Esophagus (tissue), 2 donors: ENCODE measurements around the gene CAPG. TPM values are rescaled to one million over a fixed set of nuclear protein-coding genes. Genes with fewer than 3 reads are reported as not detected.
"Not testable (repeated sequence)": the region's sequence is repeated elsewhere in the genome, so short reads cannot be mapped to it uniquely, and the experiment has no call there.

Source experiments
- H3K27ac ChIP-seq, 2 donors: one replicate each; pipeline ENCODE4 v1.5.1; 2013; ENCODE audit warnings: low read depth in 2 of 2, mild to moderate bottlenecking in 2 of 2, inconsistent platforms in 1 of 2, low read length in 1 of 2, moderate library complexity in 1 of 2
- H3K27me3 ChIP-seq, 2 donors: one replicate each; pipeline ENCODE4 v1.6.1; 2013; ENCODE audit warnings: low read length in 2 of 2, control low read depth in 1 of 2, mild to moderate bottlenecking in 1 of 2; ENCODE audit not compliant: insufficient read depth in 2 of 2, control insufficient read depth in 1 of 2
- H3K36me3 ChIP-seq, 2 donors: one replicate each; pipeline ENCODE4 v1.6.1; 2013; ENCODE audit warnings: low read length in 1 of 2; ENCODE audit not compliant: control insufficient read depth in 2 of 2, insufficient read depth in 2 of 2
- H3K4me1 ChIP-seq, 2 donors: one replicate each; pipeline ENCODE4 v1.6.1; 2013; ENCODE audit warnings: low read length in 1 of 2; ENCODE audit not compliant: control insufficient read depth in 2 of 2, insufficient read depth in 2 of 2
- H3K4me3 ChIP-seq, 2 donors: one replicate each; pipeline ENCODE4 v1.5.1; 2013; ENCODE audit warnings: low read length in 2 of 2, mild to moderate bottlenecking in 2 of 2, low read depth in 1 of 2, moderate library complexity in 1 of 2
- H3K9me3 ChIP-seq, 2 donors: one replicate each; pipeline ENCODE4 v1.6.1; 2013; ENCODE audit warnings: mild to moderate bottlenecking in 2 of 2, low read depth in 1 of 2, low read length in 1 of 2, moderate library complexity in 1 of 2; ENCODE audit not compliant: control insufficient read depth in 2 of 2, insufficient read depth in 1 of 2
- WGBS, 2 donors: extraction: QIAGEN DNeasy Blood & Tissue Kit; methylation state at CpG; one replicate each; pipeline ENCODE4 v1.1.7; 2013; 5-methylcytosine and 5-hydroxymethylcytosine counted together
- polyA plus RNA-seq, 2 donors: library from polyadenylated mRNA; stranded (reverse); fragments of 200-250 nt; gene quantifications; one replicate each; pipeline ENCODE4 v1.2.3, GENCODE V29; 2013
- donor health status: healthy with polysubstance abuse.
- donor health status: Bipolar disorder and iron deficiency.

Gene CAPG
- polyA plus RNA-seq, 2 donors = 273 to 297 TPM

DNA sequence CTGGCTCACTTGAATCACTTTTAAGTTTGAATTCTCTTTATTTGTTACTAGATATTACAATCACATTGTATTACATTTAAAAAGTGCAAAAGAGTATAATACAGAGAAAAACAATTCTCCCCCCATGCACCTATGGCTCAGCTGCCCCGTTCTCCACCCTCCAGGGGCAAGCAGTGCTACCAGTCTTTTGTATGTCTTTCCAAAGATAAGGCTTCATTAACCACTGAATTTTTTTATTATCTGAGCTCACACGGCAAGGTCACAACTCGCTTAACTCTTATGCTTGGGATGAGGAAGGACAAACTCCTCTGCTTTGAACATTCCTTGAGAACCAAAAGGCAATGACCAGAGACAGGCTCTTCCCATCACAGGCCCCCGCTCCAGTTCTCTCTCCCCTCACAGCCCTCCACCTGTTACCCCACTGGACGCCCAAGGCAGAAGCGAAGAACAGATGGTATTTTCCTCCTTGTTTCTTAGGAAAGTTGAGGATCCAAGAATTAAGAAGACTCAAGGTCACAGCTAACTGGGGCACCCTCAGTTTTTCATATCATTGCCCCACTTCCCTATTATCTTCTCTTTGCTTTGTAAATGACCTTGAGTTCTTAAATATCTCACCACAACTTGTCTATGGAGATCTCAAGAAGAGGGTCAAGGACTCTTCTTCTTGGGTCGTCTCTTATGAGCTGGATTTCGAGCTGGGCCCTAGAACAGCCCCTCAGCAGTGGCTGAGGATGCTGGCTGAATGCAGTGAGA is 38.5 kb upstream of the CAPG start:
- Histone ChIP-seq H3K4me3 (no peak overlapping the region), H3K27ac (no peak overlapping the region), H3K9me3 (no peaks in the 10 kb centered on the region), H3K36me3 (no peaks in the 10 kb centered on the region), H3K4me1 (peaks cover 8 to 9% of the 10 kb centered on the region in 2 donors), H3K27me3 (no peaks in the 10 kb centered on the region)
- WGBS, 2 donors = 84 to 92% methylated on average over 8 of the region's 8 CpGs

DNA sequence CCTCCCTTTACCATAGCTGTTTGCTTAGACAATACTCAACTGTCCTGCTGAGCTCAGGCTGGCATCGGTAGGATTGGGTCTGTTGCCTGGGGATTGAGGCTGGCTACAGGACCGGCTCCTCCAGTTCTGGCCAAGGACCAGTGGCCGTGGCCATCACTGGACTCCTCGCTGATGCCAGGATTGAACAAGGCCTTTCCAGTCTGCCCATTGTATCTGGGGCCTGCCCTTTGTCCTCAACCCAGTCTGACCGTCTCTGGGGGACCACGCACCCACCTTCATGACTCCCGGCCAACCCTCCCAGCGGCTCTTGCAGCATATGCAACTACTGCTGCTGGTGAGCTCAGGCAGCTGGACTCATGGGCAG is 37.0 kb upstream of the CAPG start:
- Histone ChIP-seq H3K9me3 (no peaks in the 10 kb centered on the region), H3K27ac (no peak overlapping the region), H3K4me1 (peaks cover 8 to 9% of the 10 kb centered on the region in 2 donors), H3K4me3 (no peak overlapping the region), H3K27me3 (no peaks in the 10 kb centered on the region), H3K36me3 (no peaks in the 10 kb centered on the region)
- WGBS, 2 donors = 80 to 93% methylated on average over 8 of the region's 8 CpGs

DNA sequence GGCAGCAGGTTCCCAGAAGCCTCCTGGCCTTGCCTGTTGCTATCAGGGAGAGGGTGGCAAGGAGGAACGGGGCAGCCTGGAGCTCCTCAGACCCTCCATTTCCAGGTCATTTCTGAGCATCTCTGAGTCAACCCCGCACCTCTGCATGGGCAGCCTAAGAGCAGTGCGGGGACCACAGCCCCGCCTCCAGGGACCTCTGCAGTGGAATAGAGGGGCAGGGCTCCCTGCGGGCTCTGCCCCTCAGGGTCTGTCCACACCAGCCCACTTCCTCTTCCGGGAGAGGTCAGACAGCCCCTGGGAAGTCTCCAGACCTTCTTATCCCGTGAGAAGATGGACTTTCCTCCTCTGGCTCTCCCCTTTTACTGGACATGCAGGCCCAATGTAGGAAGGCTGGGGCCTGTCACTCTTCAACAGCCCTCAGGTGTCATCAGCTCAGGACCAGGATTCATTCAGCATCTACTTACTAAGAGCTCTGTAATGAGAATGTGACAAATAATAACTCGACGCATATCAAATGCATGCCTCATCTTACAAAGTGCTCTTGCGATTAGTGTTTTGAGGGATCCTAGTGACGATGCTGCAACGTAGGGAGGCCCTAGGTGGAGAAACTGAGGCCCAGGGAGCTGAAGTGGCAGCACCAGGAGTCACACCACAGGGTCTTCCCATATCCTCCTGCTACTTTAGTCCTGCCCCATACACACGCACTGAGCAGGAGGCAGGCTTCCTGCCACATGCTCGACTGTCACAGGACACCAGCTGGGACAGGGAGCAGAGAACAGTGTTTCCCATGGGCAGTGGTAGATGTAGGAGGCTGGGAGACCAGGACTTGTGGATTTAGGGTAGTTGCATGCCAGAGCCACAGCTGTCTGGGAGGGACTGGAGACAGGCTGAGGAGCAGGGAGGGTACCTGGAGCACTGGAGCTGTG is 36.4 kb upstream of the CAPG start:
- no peaks in the 10 kb centered on the region for H3K9me3 ChIP-seq
- no peak overlapping the region for H3K4me3 ChIP-seq
- no peaks in the 10 kb centered on the region for H3K27me3 ChIP-seq
- 78 to 86% methylated on average over 14 of the region's 14 CpGs for WGBS, 2 donors
- H3K27ac ChIP-seq = peak overlapping the region in 1 of 2 donors; percentile 45
- H3K36me3 ChIP-seq = no peaks in the 10 kb centered on the region
- peaks cover 8 to 9% of the 10 kb centered on the region in 2 donors for H3K4me1 ChIP-seq

DNA sequence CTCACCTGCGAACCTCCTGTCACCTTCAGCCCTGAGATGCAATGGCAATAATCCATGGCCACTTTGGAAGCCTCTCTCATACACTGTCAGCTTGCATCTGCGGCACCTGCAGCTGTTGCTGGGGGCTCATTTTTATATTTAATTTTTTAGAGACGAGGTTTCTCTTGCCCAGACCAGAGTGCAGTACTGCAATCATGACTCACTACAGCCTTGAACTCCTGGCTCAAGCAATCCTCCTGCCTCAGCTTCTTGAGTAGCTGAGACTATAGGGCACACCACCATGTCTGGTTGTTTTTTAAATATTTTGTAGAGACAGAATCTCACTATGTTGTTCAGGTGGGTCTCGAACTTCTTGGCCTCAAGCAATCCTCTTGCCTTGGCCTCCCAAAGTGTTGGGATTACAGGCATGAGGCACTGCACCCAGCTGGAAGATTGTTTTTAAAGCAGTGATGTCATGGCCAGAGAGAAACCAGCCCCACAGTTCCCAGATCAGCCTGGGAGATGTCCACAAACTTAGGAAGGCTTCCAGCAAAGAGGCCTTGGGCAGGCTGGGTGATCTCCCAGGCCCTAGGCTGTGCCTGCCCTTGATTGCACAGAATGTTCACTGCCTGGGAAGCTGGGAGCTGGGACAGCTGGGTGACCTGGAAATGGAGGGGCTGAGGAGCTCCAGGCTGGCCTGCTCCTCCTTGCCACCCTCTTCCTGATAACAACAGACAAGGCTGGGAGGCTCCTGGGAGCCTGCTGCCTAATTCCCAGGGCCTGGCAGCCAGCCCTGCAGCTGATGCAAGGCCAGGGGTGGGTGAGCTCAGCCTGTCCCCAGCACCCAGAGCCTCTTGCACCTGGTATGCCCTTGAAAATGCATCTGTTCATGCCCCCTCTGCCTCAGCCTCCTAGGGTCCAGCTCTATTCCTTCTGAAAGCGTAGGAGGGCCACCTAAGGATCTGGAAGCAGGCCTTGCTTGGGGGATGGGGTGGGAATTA is 35.4 kb upstream of the CAPG start:
- peaks cover 8 to 9% of the 10 kb centered on the region in 2 donors for H3K4me1 ChIP-seq
- H3K27me3 ChIP-seq = no peaks in the 10 kb centered on the region
- peak overlapping the region in 1 of 2 donors; percentile 45 for H3K27ac ChIP-seq
- WGBS, 2 donors = 80 to 87% methylated on average over 5 of the region's 5 CpGs
- H3K4me3 ChIP-seq = no peak overlapping the region
- no peaks in the 10 kb centered on the region for H3K36me3 ChIP-seq
- H3K9me3 ChIP-seq = no peaks in the 10 kb centered on the region

DNA sequence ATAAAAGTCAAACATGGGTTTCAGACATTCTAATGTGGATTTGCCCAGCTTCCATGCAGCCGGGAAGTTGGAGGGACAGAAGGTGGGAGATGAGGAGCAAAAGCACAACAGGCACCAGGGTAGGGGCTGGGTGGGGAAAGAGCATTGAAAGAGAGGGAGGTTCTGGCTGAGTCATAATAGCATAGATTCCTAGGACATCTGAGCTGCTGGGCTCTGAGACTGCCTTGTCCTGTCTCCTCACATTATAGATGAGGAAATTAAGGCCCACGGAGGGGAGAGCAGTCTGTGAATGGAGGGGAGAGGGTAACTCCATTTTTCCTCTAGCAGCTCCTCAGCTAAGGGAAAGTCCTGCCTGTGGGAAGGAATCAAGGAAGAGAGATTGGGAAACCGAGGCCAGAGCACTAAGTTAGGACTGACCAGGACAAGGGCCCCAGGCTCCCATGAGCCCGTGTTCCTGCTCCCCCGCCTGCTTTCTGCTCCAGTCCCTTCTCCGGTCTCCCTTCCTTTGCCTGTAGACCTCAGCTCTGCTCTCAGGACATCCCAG is 34.5 kb upstream of the CAPG start:
- H3K27ac ChIP-seq = no peak overlapping the region
- no peak overlapping the region for H3K4me3 ChIP-seq
- H3K36me3 ChIP-seq = no peaks in the 10 kb centered on the region
- no peaks in the 10 kb centered on the region for H3K9me3 ChIP-seq
- 85 to 89% methylated on average over 6 of the region's 6 CpGs for WGBS, 2 donors
- peaks cover 8 to 9% of the 10 kb centered on the region in 2 donors for H3K4me1 ChIP-seq
- H3K27me3 ChIP-seq = no peaks in the 10 kb centered on the region

DNA sequence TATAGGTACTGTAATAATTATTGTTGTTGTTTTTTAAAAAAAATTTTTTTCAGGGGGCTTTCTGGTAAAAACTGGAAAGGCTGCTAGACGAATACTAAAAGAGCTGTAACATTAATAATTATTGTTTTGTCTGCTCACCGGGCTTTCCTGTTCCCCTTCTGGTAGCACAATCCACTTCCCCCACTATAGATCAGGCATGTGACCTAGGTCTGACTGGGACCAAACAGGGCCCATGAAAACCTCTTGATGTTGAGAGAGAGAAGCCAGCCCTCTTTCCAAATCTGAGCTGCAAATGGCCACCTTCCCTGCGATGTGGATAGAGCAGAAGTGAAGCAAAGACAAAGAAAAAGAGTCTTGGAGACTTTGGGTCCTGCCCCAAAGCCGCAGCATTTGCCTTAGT is 31.7 kb upstream of the CAPG start:
- H3K4me3 ChIP-seq = no peak overlapping the region
- no peak overlapping the region for H3K27ac ChIP-seq
- 80 to 84% methylated on average over 4 of the region's 4 CpGs for WGBS, 2 donors
- H3K4me1 ChIP-seq = peaks cover 11 to 12% of the 10 kb centered on the region in 2 donors
- no peaks in the 10 kb centered on the region for H3K9me3 ChIP-seq
- no peaks in the 10 kb centered on the region for H3K36me3 ChIP-seq
- no peaks in the 10 kb centered on the region for H3K27me3 ChIP-seq

DNA sequence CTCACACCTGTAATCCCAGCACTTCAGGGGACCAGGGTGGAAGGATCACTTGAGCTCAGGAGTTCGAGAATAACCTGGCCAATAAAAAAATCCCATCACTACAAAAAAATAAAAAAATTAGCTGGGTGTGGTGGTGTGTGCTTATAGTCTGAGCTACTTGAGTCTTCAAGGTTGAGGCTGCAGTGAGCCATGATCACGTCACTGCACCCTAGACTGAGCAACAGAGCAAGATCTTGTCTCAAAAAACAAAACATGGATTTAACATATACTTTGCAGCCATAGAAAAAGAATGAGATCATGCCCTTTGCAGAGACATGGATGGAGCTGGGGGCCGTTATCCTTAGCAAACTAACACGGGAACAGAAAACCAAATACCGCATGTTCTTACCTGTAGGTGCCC is 30.6 kb upstream of the CAPG start:
- Histone ChIP-seq H3K9me3 (no peaks in the 10 kb centered on the region), H3K27ac (no peak overlapping the region), H3K4me1 (peaks cover 5 to 8% of the 10 kb centered on the region in 2 donors), H3K27me3 (no peaks in the 10 kb centered on the region), H3K36me3 (no peaks in the 10 kb centered on the region), H3K4me3 (no peak overlapping the region)
- WGBS, 2 donors = 74 to 75% methylated on average over 5 of the region's 5 CpGs

DNA sequence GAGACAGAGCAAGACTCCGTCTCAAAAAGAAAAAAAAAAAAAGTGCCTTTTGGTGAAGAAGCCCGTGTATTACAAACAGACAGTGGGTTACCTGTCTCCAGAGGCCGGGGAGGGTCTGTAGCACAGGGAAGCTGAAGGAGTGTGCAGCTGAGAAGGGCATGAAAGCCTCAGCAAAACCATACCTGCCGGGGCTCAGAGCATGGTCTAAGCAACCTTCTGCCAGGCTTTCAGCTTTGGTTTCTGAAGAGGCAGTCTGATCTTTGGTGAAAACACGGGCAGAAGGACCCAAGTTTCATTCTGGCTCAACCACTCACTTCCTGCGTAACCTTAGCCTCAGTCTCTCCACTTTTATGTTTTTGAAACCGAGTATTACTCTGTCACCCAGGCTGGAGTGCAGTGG is 29.8 kb upstream of the CAPG start:
- H3K36me3 ChIP-seq = no peaks in the 10 kb centered on the region
- H3K9me3 ChIP-seq = no peaks in the 10 kb centered on the region
- peaks cover 5 to 7% of the 10 kb centered on the region in 2 donors for H3K4me1 ChIP-seq
- no peak overlapping the region for H3K4me3 ChIP-seq
- H3K27ac ChIP-seq = no peak overlapping the region
- H3K27me3 ChIP-seq = no peaks in the 10 kb centered on the region
- 84 to 86% methylated on average over 7 of the region's 7 CpGs for WGBS, 2 donors

DNA sequence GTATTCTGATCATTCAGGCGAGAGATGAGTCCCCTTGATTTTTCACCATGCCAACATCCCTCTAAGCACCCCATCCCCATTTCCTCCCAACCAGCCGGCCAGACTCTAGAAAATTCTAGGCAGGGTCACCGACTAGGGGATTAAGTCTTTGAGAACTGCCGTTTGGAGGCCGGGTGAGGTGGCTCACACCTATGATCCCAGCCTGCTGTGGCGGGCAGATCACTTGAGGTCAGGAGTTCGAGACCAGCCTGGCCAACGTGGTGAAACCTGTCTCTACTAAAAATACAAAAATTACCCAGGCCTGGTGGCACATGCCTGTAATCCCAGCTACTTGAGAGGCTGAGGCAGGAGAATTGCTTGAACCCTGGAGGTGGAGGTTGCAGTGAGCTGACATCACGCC is 29.4 kb upstream of the CAPG start:
- H3K9me3 ChIP-seq, H3K27me3 ChIP-seq, H3K36me3 ChIP-seq, H3K27ac ChIP-seq, H3K4me1 ChIP-seq, H3K4me3 ChIP-seq: not testable (repeated sequence)
- WGBS, 2 donors = 86 to 88% methylated on average over 9 of the region's 9 CpGs
